Nephron progenitor cell (in vitro differentiated cells): Measurements from ENCODE around the gene SYT12.

Experiments
- DNase-seq: peaks from one replicate; pipeline ENCODE4 v3.0.0; 2021
- H3K27ac Mint-ChIP-seq: 2 replicates; pipeline ENCODE4 v1.8.0; 2021; ENCODE audit warnings: mild to moderate bottlenecking, moderate library complexity, mixed read lengths
- H3K27me3 Mint-ChIP-seq: 2 replicates; pipeline ENCODE4 v1.8.0; 2021; ENCODE audit warnings: mild to moderate bottlenecking, low read depth, mixed read lengths; ENCODE audit not compliant: poor library complexity
- H3K36me3 Mint-ChIP-seq: 2 replicates; pipeline ENCODE4 v1.8.0; 2021; ENCODE audit warnings: low read depth, mixed read lengths
- H3K4me1 Mint-ChIP-seq: 2 replicates; pipeline ENCODE4 v1.8.0; 2021; ENCODE audit warnings: mixed read lengths
- H3K4me3 Mint-ChIP-seq: 2 replicates; pipeline ENCODE4 v1.8.0; 2021; ENCODE audit warnings: mild to moderate bottlenecking, moderate library complexity, mixed read lengths
- H3K9me3 Mint-ChIP-seq: 2 replicates; pipeline ENCODE4 v1.8.0; 2021; ENCODE audit warnings: mild to moderate bottlenecking, moderate library complexity, mixed read lengths
- CTCF ChIP-seq: fragments of 200-600 bp; sonication (generic); IDR thresholded peaks from 2 replicates; pipeline ENCODE4 v1.5.0; 2021; ENCODE audit warnings: antibody characterized with exemption

Gene SYT12

DNA sequence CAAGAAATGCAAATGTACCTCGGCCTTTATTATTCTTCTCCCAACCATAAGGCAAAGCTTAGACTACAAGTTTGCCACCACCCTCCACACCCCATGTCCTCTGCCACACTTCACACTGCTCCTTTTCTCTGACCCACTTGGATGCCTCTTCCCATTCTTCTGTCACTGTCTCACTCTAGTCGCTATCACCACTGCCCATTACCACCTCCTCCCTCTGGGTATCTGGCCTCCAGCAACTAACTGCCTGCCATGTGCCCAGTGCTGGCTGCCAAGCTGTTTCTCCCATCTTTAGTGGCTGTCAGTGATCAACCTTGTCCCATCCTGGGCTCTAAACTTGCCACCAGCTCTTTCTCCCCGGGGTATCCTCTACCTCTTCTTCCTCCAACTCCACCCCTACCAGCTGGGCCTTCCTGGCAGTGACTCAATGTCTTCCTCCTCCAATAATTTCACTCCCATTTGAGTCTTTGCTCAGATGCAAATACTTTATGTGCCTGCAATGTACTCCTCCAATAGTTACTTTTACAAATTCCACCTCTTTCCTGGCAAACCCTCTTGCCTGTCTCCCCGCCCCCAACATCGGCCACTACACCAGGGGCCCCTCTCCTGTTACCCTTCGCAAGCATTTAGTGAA is 76.0 kb downstream of the SYT12 start:
- no peak overlapping the region for H3K4me3 Mint-ChIP-seq
- H3K27ac Mint-ChIP-seq: peak overlapping the region; percentile 31
- DNase-seq: no peak
- TF ChIP-seq CTCF: no peak
- peaks cover 19% of the 10 kb centered on the region for H3K27me3 Mint-ChIP-seq
- no peaks in the 10 kb centered on the region for H3K9me3 Mint-ChIP-seq
- peaks cover 33% of the 10 kb centered on the region for H3K4me1 Mint-ChIP-seq
- H3K36me3 Mint-ChIP-seq: no peaks in the 10 kb centered on the region

- Mint-ChIP-seq H3K27ac (peak overlapping the region; percentile 76), H3K27me3 (peaks cover 20% of the 10 kb centered on the region), H3K9me3 (no peaks in the 10 kb centered on the region), H3K36me3 (no peaks in the 10 kb centered on the region), H3K4me1 (peaks cover 36% of the 10 kb centered on the region), H3K4me3 (no peak overlapping the region)
- no peak for TF ChIP-seq CTCF
- no peak for DNase-seq
Observed at GRCh38 chr11:67099831-67100324, 76.9 kb downstream of the SYT12 start.
